B cell (primary cell): ENCODE measurements around the gene WFDC1. TPM values are rescaled to one million over a fixed set of nuclear protein-coding genes. Genes with fewer than 3 reads are reported as not detected.

ENCODE experiments used
- ATAC-seq: fragments of 200-7000 bp; cut with Tn5 transposase; one replicate; pipeline ENCODE4 v1.10.0; 2021; ENCODE audit warnings: low read depth, mild to moderate bottlenecking, moderate number of reproducible peaks, moderate library complexity
- CTCF ChIA-PET: fragments of 350-600 bp; sonication (Branson Sonifier 250); formaldehyde crosslinking; loops from one replicate; lab custom pipeline; 2021; ENCODE audit warnings: antibody characterized with exemption, inconsistent platforms; lab: Charles Lee
- POLR2A ChIA-PET: fragments of 350-600 bp; sonication (Branson Sonifier 250); formaldehyde crosslinking; loops from one replicate; lab custom pipeline; 2021; ENCODE audit warnings: antibody characterized with exemption; lab: Charles Lee
- DNase-seq: peaks from one replicate; pipeline ENCODE4 v3.0.0; 2013
- H2AFZ ChIP-seq: 2 replicates; pipeline ENCODE4 v1.6.1; 2012; ENCODE audit warnings: mild to moderate bottlenecking, low read depth, low read length; ENCODE audit not compliant: insufficient read depth, poor library complexity, severe bottlenecking
- H3K27ac ChIP-seq, 2 donors: 1 replicate in 1 of 2; 2 replicates in 1 of 2; pipeline ENCODE4 v1.5.1; 2012 to 2013; ENCODE audit warnings: low read length in 2 of 2, mild to moderate bottlenecking in 2 of 2, moderate library complexity in 1 of 2
- H3K27me3 ChIP-seq, 4 experiments: fragments of 200-600 bp in 1 of 4; sonication (generic) in 1 of 4; replicated peaks in 1 of 4; 1 replicate in 2 of 4; 2 replicates in 2 of 4; pipeline versions ENCODE4 v1.6.1 to v1.7.0; 2013 to 2016; ENCODE audit warnings: low read length in 3 of 4, mild to moderate bottlenecking in 2 of 4, mixed read lengths in 1 of 4, moderate library complexity in 1 of 4; ENCODE audit not compliant: insufficient read depth in 4 of 4, control insufficient read depth in 3 of 4; ENCODE audit errors: control extremely low read depth in 1 of 4
- H3K36me3 ChIP-seq, 2 experiments: replicated peaks in 1 of 2; 1 replicate in 1 of 2; 2 replicates in 1 of 2; pipeline versions ENCODE4 v1.6.1 to v1.7.1; 2013; ENCODE audit warnings: low read length in 1 of 2; ENCODE audit not compliant: insufficient read depth in 2 of 2, control insufficient read depth in 1 of 2; ENCODE audit errors: control extremely low read depth in 1 of 2, extremely low read depth in 1 of 2
- H3K4me1 ChIP-seq, 2 donors: fragments of 200-600 bp in 1 of 2; sonication (generic) in 1 of 2; 1 replicate in 1 of 2; 2 replicates in 1 of 2; pipeline versions ENCODE4 v1.5.1 to v1.6.1; 2013 to 2017; ENCODE audit warnings: low read length in 2 of 2; ENCODE audit not compliant: control insufficient read depth in 2 of 2, insufficient read depth in 2 of 2
- H3K4me2 ChIP-seq: replicated peaks from 2 replicates; pipeline ENCODE3; 2012; ENCODE audit warnings: mild to moderate bottlenecking, low read depth, low read length; ENCODE audit not compliant: poor library complexity, severe bottlenecking
- H3K4me3 ChIP-seq, 5 experiments: fragments of 200-600 bp in 1 of 5; sonication (generic) in 1 of 5; 1 replicate in 3 of 5; 2 replicates in 2 of 5; pipeline versions ENCODE4 v1.5.1 to v1.7.0; 2011 to 2016; ENCODE audit warnings: low read length in 4 of 5, mild to moderate bottlenecking in 4 of 5, low read depth in 2 of 5, control low read depth in 1 of 5, moderate library complexity in 1 of 5; ENCODE audit not compliant: insufficient read depth in 1 of 5; ENCODE audit errors: control extremely low read depth in 1 of 5, extremely low read depth in 1 of 5
- H3K79me2 ChIP-seq: fragments of 200-600 bp; sonication (generic); one replicate; pipeline ENCODE4 v1.6.0; 2016; ENCODE audit warnings: low read length; ENCODE audit not compliant: control insufficient read depth, insufficient read depth
- H3K9ac ChIP-seq: fragments of 200-600 bp; sonication (generic); 2 replicates; pipeline ENCODE4 v1.6.1; 2017; ENCODE audit warnings: mild to moderate bottlenecking, low read length, moderate library complexity
- H3K9me3 ChIP-seq, 3 donors: one replicate each; pipeline versions ENCODE4 v1.6.1 to v1.7.1; 2013; ENCODE audit warnings: low read length in 2 of 3; ENCODE audit not compliant: control insufficient read depth in 2 of 3, insufficient read depth in 1 of 3; ENCODE audit errors: control extremely low read depth in 1 of 3
- H4K20me1 ChIP-seq: 2 replicates; pipeline ENCODE4 v1.6.0; 2012; ENCODE audit warnings: mild to moderate bottlenecking, low read length; ENCODE audit not compliant: insufficient read depth, control insufficient read depth, poor library complexity, severe bottlenecking
- H3K27ac Mint-ChIP-seq: one replicate; pipeline ENCODE4 v1.8.0; 2021; ENCODE audit warnings: mixed read lengths
- H3K27me3 Mint-ChIP-seq: one replicate; pipeline ENCODE4 v1.8.0; 2021; ENCODE audit warnings: mixed read lengths
- H3K4me1 Mint-ChIP-seq: one replicate; pipeline ENCODE4 v1.8.0; 2021; ENCODE audit warnings: mixed read lengths
- H3K4me3 Mint-ChIP-seq: one replicate; pipeline ENCODE4 v1.8.0; 2021; ENCODE audit warnings: mixed read lengths
- H3K9me3 Mint-ChIP-seq: one replicate; pipeline ENCODE4 v1.8.0; 2022; ENCODE audit warnings: mixed read lengths; ENCODE audit not compliant: insufficient read depth
- EZH2 ChIP-seq: IDR thresholded peaks from 2 replicates; pipeline ENCODE4 v1.6.1; 2012; ENCODE audit warnings: borderline replicate concordance, low read depth, mild to moderate bottlenecking, moderate library complexity, low read length; ENCODE audit not compliant: insufficient read depth, poor library complexity, severe bottlenecking
- WGBS: methylation state at CpG from one replicate; pipeline ENCODE4 v1.1.5; 2013; ENCODE audit warnings: missing lambda C conversion rate; ENCODE audit not compliant: insufficient coverage; 5-methylcytosine and 5-hydroxymethylcytosine counted together
- intact Hi-C: fragments of 100-400 bp; cut with micrococcal nuclease; formaldehyde crosslinking; loops from one replicate; pipeline ENCODE4 v1.10.0; 2022
- polyA plus RNA-seq: library from polyadenylated mRNA; depleted of rRNA; stranded (reverse); fragments of >200 nt; gene quantifications from 2 replicates; pipeline ENCODE4 v1.2.3, GENCODE V29; 2012
- total RNA-seq, 2 donors: library from RNA; stranded (reverse); fragments of 120-200 nt in 1 of 2; gene quantifications; 1 replicate in 1 of 2; 2 replicates in 1 of 2; pipeline versions ENCODE4 v1.2.3 to v1.2.4, GENCODE V29; 2013 to 2022
- TF ChIP-seq, protein P1 (sequence below): fragments of 200-600 bp; IDR thresholded peaks from one replicate; pipeline ENCODE4 v1.8.0; 2022; ENCODE audit warnings: antibody characterized with exemption, mild to moderate bottlenecking

Gene WFDC1
- total and polyA plus RNA-seq, 2 donors (not counting 1 experiment from before 2014, with no cell fraction given), result not detected

DNA sequence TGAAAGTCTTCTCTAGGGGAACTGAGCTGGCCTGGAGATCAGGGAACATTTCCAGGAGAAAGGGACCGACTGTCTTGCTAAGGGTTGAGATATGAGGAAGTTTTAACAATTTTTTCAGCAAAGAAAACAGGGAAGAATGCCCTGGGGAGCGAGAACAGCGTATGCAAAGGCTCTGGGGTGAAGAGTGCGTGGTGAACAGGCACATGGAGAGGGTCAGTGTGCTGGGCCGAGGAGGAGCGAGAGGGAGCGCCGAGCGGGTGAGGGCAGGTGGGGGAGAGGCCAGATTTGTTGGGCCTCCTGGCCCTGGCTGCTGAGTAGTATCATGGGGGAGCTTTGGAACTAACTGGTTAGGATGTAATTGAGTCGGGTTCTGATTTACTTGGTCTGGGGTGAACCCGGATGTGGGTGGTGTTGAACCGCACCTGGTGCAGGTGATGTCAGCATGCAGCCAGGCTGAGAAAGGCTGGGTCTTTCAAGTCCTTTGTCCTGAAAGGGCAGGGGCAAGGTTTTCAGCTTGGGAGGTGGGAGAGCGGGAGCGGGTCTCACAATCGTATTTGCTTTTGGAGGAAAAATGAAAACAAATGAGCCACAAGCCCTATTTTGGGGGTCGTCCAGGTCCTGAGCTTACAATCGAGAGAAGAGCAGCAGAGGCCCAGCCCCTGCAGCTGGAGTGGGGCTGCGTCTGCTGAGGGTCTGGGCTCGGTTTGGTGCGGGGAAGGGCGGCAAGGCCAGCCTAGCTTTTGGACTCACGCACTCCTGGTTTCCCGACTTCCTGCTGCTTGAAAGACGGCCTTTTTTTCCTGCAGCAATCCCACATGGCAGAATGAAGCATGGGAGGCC, 11.1 kb upstream of the WFDC1 start:
- H3K4me3 Mint-ChIP-seq, result no peak overlapping the region
- ATAC-seq (no peak), DNase-seq (no peak)
- no peaks in the 10 kb centered on the region for H3K9me3 Mint-ChIP-seq
- POLR2A ChIA-PET, result no interaction called here
- WGBS, result 90% methylated on average over 24 of the region's 24 CpGs
- H4K20me1 ChIP-seq, result no peaks in the 10 kb centered on the region
- no peak overlapping the region for H3K9ac ChIP-seq
- H3K27ac ChIP-seq, result no peak overlapping the region
- no peaks in the 10 kb centered on the region for H3K9me3 ChIP-seq
- no peak overlapping the region for H2AFZ ChIP-seq
- no peaks in the 10 kb centered on the region for H3K4me1 Mint-ChIP-seq
- H3K27me3 ChIP-seq, result peaks cover 0 to 3% (median 0%) of the 10 kb centered on the region in 4 experiments
- TF ChIP-seq EZH2, result no peak
- TF ChIP-seq, protein P1, sequence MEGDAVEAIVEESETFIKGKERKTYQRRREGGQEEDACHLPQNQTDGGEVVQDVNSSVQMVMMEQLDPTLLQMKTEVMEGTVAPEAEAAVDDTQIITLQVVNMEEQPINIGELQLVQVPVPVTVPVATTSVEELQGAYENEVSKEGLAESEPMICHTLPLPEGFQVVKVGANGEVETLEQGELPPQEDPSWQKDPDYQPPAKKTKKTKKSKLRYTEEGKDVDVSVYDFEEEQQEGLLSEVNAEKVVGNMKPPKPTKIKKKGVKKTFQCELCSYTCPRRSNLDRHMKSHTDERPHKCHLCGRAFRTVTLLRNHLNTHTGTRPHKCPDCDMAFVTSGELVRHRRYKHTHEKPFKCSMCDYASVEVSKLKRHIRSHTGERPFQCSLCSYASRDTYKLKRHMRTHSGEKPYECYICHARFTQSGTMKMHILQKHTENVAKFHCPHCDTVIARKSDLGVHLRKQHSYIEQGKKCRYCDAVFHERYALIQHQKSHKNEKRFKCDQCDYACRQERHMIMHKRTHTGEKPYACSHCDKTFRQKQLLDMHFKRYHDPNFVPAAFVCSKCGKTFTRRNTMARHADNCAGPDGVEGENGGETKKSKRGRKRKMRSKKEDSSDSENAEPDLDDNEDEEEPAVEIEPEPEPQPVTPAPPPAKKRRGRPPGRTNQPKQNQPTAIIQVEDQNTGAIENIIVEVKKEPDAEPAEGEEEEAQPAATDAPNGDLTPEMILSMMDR, result no peak
- peaks cover 17% of the 10 kb centered on the region for H3K27me3 Mint-ChIP-seq
- no peak overlapping the region for H3K4me2 ChIP-seq
- no peaks in the 10 kb centered on the region for H3K4me1 ChIP-seq
- no peaks in the 10 kb centered on the region for H3K36me3 ChIP-seq
- H3K27ac Mint-ChIP-seq, result no peak overlapping the region
- intact Hi-C loops, result no loop called here
- CTCF ChIA-PET, result no interaction called here
- no peak overlapping the region for H3K4me3 ChIP-seq
- H3K79me2 ChIP-seq, result no peaks in the 10 kb centered on the region

- no peaks in the 10 kb centered on the region for H3K4me1 Mint-ChIP-seq
- intact Hi-C loops, result no loop called here
- DNase-seq (no peak), ATAC-seq (no peak)
- Histone ChIP-seq H3K4me2 (no peak overlapping the region), H3K79me2 (no peaks in the 10 kb centered on the region), H2AFZ (no peak overlapping the region), H4K20me1 (no peaks in the 10 kb centered on the region), H3K4me1 (no peaks in the 10 kb centered on the region), H3K9ac (no peak overlapping the region), H3K4me3 (no peak overlapping the region), H3K27me3 (peaks cover 0 to 7% (median 0%) of the 10 kb centered on the region in 4 experiments), H3K9me3 (no peaks in the 10 kb centered on the region), H3K27ac (no peak overlapping the region), H3K36me3 (no peaks in the 10 kb centered on the region)
- 79% methylated on average over 11 of the region's 13 CpGs for WGBS
- TF ChIP-seq, protein P1, result no peak
- TF ChIP-seq EZH2, result no peak
- H3K4me3 Mint-ChIP-seq, result no peak overlapping the region
- no peaks in the 10 kb centered on the region for H3K9me3 Mint-ChIP-seq
- CTCF ChIA-PET, result no interaction called here
- POLR2A ChIA-PET, result no interaction called here
- peaks cover 22% of the 10 kb centered on the region for H3K27me3 Mint-ChIP-seq
- H3K27ac Mint-ChIP-seq, result no peak overlapping the region
Observed at GRCh38 chr16:84284154-84284722, 10.4 kb upstream of the WFDC1 start.
